H9 (cell line): Measurements from ENCODE around the gene LRRC8A. TPM values are rescaled to one million over a fixed set of nuclear protein-coding genes. Genes with fewer than 3 reads are reported as not detected.

Experiments used
- DNase-seq: peaks from one replicate; pipeline ENCODE4 v3.0.0-alpha.2; 2017
- H2AFZ ChIP-seq: one replicate; pipeline ENCODE4 v1.6.1; 2013; ENCODE audit warnings: mild to moderate bottlenecking, low read length, control low read depth, moderate library complexity
- H2AK5ac ChIP-seq: 2 replicates; pipeline ENCODE4 v1.6.1; 2013; ENCODE audit warnings: low read length, control low read depth, mixed read lengths; ENCODE audit not compliant: insufficient read length
- H2BK120ac ChIP-seq: one replicate; pipeline ENCODE4 v1.6.1; 2013; ENCODE audit warnings: low read depth, mild to moderate bottlenecking, low read length, control low read depth, inconsistent platforms; ENCODE audit not compliant: poor library complexity, severe bottlenecking
- H2BK12ac ChIP-seq: 2 replicates; pipeline ENCODE4 v1.6.1; 2013; ENCODE audit warnings: low read length, control low read depth, mixed read lengths, low read depth; ENCODE audit not compliant: insufficient read length
- H2BK15ac ChIP-seq: 2 replicates; pipeline ENCODE4 v1.6.1; 2013; ENCODE audit warnings: low read depth, low read length, control low read depth
- H2BK20ac ChIP-seq: one replicate; pipeline ENCODE4 v1.6.1; 2013; ENCODE audit warnings: low read depth, mild to moderate bottlenecking, low read length, control low read depth, inconsistent platforms; ENCODE audit not compliant: poor library complexity, severe bottlenecking
- H2BK5ac ChIP-seq: 2 replicates; pipeline ENCODE4 v1.6.1; 2013; ENCODE audit warnings: low read length, control low read depth, mixed read lengths; ENCODE audit not compliant: insufficient read length
- H3K14ac ChIP-seq: 2 replicates; pipeline ENCODE4 v1.6.1; 2013; ENCODE audit warnings: low read length, control low read depth; ENCODE audit not compliant: insufficient read depth
- H3K18ac ChIP-seq: 2 replicates; pipeline ENCODE4 v1.6.1; 2013; ENCODE audit warnings: low read depth, mild to moderate bottlenecking, mixed read lengths, low read length, control low read depth; ENCODE audit not compliant: insufficient read length
- H3K23ac ChIP-seq: 2 replicates; pipeline ENCODE4 v1.6.1; 2013; ENCODE audit warnings: low read length, control low read depth, mixed read lengths, low read depth; ENCODE audit not compliant: insufficient read length
- H3K23me2 ChIP-seq: 2 replicates; pipeline ENCODE4 v1.6.1; 2013; ENCODE audit warnings: low read depth, mild to moderate bottlenecking, mixed read lengths, low read length, control low read depth; ENCODE audit not compliant: insufficient read length, poor library complexity, severe bottlenecking
- H3K27ac ChIP-seq: 2 replicates; pipeline ENCODE4 v1.5.1; 2013; ENCODE audit warnings: low read length, control low read depth, mixed read lengths, low read depth; ENCODE audit not compliant: insufficient read length
- H3K27me3 ChIP-seq: 2 replicates; pipeline ENCODE4 v1.6.1; 2013; ENCODE audit warnings: low read length, control low read depth, inconsistent platforms; ENCODE audit not compliant: insufficient read depth
- H3K4ac ChIP-seq: 2 replicates; pipeline ENCODE4 v1.6.1; 2013; ENCODE audit warnings: low read depth, mild to moderate bottlenecking, control low read depth, inconsistent platforms, low read length, moderate library complexity
- H3K4me1 ChIP-seq: 2 replicates; pipeline ENCODE4 v1.6.1; 2013; ENCODE audit warnings: low read length, control low read depth, inconsistent platforms; ENCODE audit not compliant: insufficient read depth
- H3K4me2 ChIP-seq: 2 replicates; pipeline ENCODE4 v1.6.1; 2013; ENCODE audit warnings: low read length, control low read depth, mixed read lengths; ENCODE audit not compliant: insufficient read length, insufficient read depth
- H3K56ac ChIP-seq: 2 replicates; pipeline ENCODE4 v1.6.1; 2013; ENCODE audit warnings: low read depth, mild to moderate bottlenecking, mixed read lengths, low read length, control low read depth; ENCODE audit not compliant: insufficient read length
- H3K79me1 ChIP-seq: 2 replicates; pipeline ENCODE4 v1.6.1; 2013; ENCODE audit warnings: low read depth, mild to moderate bottlenecking, moderate library complexity, low read length, control low read depth, inconsistent platforms; ENCODE audit not compliant: insufficient read depth, poor library complexity, severe bottlenecking
- H3K79me2 ChIP-seq: 2 replicates; pipeline ENCODE4 v1.6.1; 2013; ENCODE audit warnings: low read length, control low read depth, inconsistent platforms; ENCODE audit not compliant: insufficient read depth
- H3K9ac ChIP-seq: 2 replicates; pipeline ENCODE4 v1.6.1; 2013; ENCODE audit warnings: low read length, control low read depth, mixed read lengths; ENCODE audit not compliant: insufficient read length; ENCODE audit errors: extremely low read depth
- H3K9me3 ChIP-seq: one replicate; pipeline ENCODE4 v1.6.1; 2013; ENCODE audit warnings: low read depth, low read length, inconsistent platforms; ENCODE audit not compliant: control insufficient read depth
- H3T11ph ChIP-seq: one replicate; pipeline ENCODE4 v1.6.1; 2013; ENCODE audit warnings: mild to moderate bottlenecking, low read length, control low read depth, inconsistent platforms
- H4K20me1 ChIP-seq: one replicate; pipeline ENCODE4 v1.6.1; 2013; ENCODE audit not compliant: control insufficient read depth, insufficient read length, insufficient read depth
- H4K5ac ChIP-seq: 2 replicates; pipeline ENCODE4 v1.6.1; 2013; ENCODE audit warnings: low read depth, mild to moderate bottlenecking, mixed read lengths, low read length, control low read depth; ENCODE audit not compliant: insufficient read length
- H4K8ac ChIP-seq: replicated peaks from 2 replicates; pipeline ENCODE4 v1.6.1; 2013; ENCODE audit warnings: low read length, control low read depth, mixed read lengths, low read depth; ENCODE audit not compliant: insufficient read length
- H4K91ac ChIP-seq: 2 replicates; pipeline ENCODE4 v1.6.1; 2013; ENCODE audit warnings: low read depth, mild to moderate bottlenecking, moderate library complexity, mixed read lengths, low read length, control low read depth; ENCODE audit not compliant: insufficient read length
- H3K27ac Mint-ChIP-seq, 3 experiments: 2 replicates in 2 of 3; 3 replicates in 1 of 3; pipeline ENCODE4 v1.8.0; 2020 to 2021; ENCODE audit warnings: mixed read lengths in 3 of 3, mild to moderate bottlenecking in 1 of 3, moderate library complexity in 1 of 3
- H3K27me3 Mint-ChIP-seq: 2 replicates; pipeline ENCODE4 v1.8.0; 2021; ENCODE audit warnings: low read depth, mild to moderate bottlenecking, moderate library complexity, mixed read lengths
- H3K36me3 Mint-ChIP-seq, 3 experiments: 2 replicates in 2 of 3; 3 replicates in 1 of 3; pipeline ENCODE4 v1.8.0; 2020 to 2021; ENCODE audit warnings: low read depth in 3 of 3, mixed read lengths in 3 of 3; ENCODE audit not compliant: insufficient read depth in 1 of 3
- H3K4me1 Mint-ChIP-seq, 2 experiments: 2 replicates each; pipeline ENCODE4 v1.8.0; 2020; ENCODE audit warnings: mixed read lengths in 2 of 2
- H3K4me3 Mint-ChIP-seq, 2 experiments: 2 replicates in 1 of 2; 3 replicates in 1 of 2; pipeline ENCODE4 v1.8.0; 2020 to 2021; ENCODE audit warnings: mild to moderate bottlenecking in 2 of 2, mixed read lengths in 2 of 2, moderate library complexity in 1 of 2
- H3K9me3 Mint-ChIP-seq, 2 experiments: 2 replicates in 1 of 2; 3 replicates in 1 of 2; pipeline ENCODE4 v1.8.0; 2020; ENCODE audit warnings: mild to moderate bottlenecking in 2 of 2, mixed read lengths in 2 of 2, moderate library complexity in 1 of 2
- WGBS: extraction: QIAGEN DNeasy Blood & Tissue Kit; methylation state at CpG from one replicate; pipeline ENCODE4 v1.1.7; 2013; ENCODE audit warnings: missing lambda C conversion rate, low lambda C conversion rate, mixed read lengths; ENCODE audit not compliant: insufficient read length; ENCODE audit errors: extremely low coverage; 5-methylcytosine and 5-hydroxymethylcytosine counted together
- total RNA-seq: library from RNA; stranded (reverse); gene quantifications from 2 replicates; pipeline ENCODE4 v1.2.1, GENCODE V29; 2021
- TF ChIP-seq, protein P1 (sequence below): fragments of 200-600 bp; sonication (generic); conservative IDR thresholded peaks from 3 replicates; pipeline ENCODE4 v1.8.0; 2021; ENCODE audit warnings: antibody characterized with exemption, mild to moderate bottlenecking

Gene LRRC8A
- total RNA-seq, 1 experiment from 2014 or later, result 76.0 TPM

DNA sequence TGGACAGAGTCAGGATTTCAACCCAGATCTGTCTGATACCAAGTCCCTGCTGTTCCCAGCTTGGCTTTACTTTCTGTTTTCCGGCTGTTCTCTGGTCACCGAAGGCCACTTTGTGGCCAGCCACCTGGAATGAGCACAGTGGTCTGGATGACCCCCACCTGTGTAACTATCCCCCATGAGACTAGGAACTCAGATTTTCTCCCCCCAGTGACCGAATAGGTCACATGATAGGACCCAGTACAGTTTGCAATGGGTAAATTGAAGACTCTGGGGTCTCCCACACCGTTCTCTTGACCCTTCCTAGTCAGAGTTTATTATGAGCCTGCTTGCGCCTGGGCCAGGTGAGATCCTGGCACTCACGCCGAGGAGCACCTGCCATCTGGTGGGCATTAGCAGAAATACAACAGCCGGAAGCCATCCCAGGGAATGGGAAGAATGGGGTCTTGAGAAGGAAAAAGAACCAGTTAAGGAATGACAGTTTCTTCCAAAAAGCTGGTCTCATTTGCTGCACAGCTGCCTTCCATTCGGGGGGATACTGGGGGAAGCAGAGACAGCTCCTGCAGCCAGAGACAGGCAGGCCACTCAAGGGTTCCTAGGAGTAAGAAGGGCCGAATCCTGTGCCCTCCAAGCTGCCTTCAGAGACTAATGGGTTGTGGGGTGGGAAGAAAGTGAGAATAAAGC, 45.9 kb downstream of the LRRC8A start:
- H4K20me1 ChIP-seq, result no peaks in the 10 kb centered on the region
- H2BK120ac ChIP-seq, result no peak overlapping the region
- no peak overlapping the region for H4K5ac ChIP-seq
- H3K79me1 ChIP-seq, result no peaks in the 10 kb centered on the region
- H2AK5ac ChIP-seq, result no peak overlapping the region
- H3K4me2 ChIP-seq, result no peak overlapping the region
- no peaks in the 10 kb centered on the region for H3K79me2 ChIP-seq
- H3K27me3 ChIP-seq, result no peaks in the 10 kb centered on the region
- no peak overlapping the region for H4K91ac ChIP-seq
- H3K23ac ChIP-seq, result no peak overlapping the region
- Mint-ChIP-seq H3K36me3 (peaks cover 0 to 3% (median 0%) of the 10 kb centered on the region in 3 experiments; a peak in 1 of 7 replicates), H3K9me3 (no peaks in the 10 kb centered on the region), H3K4me3 (peak overlapping the region in 1 of 2 experiments; percentile 41; a peak in 2 of 5 replicates), H3K27me3 (no peaks in the 10 kb centered on the region; the same call in 1 of the 2 replicates), H3K4me1 (peaks cover 5 to 6% of the 10 kb centered on the region in 2 experiments), H3K27ac (peak overlapping the region; percentile 65 to 93 (median 78); a peak in 6 of 7 replicates)
- H3K56ac ChIP-seq, result no peak overlapping the region
- DNase-seq, result peak; percentile 82
- H3K4me1 ChIP-seq, result no peaks in the 10 kb centered on the region
- no peaks in the 10 kb centered on the region for H3K9me3 ChIP-seq
- no peak overlapping the region for H2BK20ac ChIP-seq
- no peak overlapping the region for H2AFZ ChIP-seq
- TF ChIP-seq, protein P1, sequence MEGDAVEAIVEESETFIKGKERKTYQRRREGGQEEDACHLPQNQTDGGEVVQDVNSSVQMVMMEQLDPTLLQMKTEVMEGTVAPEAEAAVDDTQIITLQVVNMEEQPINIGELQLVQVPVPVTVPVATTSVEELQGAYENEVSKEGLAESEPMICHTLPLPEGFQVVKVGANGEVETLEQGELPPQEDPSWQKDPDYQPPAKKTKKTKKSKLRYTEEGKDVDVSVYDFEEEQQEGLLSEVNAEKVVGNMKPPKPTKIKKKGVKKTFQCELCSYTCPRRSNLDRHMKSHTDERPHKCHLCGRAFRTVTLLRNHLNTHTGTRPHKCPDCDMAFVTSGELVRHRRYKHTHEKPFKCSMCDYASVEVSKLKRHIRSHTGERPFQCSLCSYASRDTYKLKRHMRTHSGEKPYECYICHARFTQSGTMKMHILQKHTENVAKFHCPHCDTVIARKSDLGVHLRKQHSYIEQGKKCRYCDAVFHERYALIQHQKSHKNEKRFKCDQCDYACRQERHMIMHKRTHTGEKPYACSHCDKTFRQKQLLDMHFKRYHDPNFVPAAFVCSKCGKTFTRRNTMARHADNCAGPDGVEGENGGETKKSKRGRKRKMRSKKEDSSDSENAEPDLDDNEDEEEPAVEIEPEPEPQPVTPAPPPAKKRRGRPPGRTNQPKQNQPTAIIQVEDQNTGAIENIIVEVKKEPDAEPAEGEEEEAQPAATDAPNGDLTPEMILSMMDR, result peak; percentile 90
- H3K4ac ChIP-seq, result no peak overlapping the region
- no CpG with 5 or more reads among the region's 10 CpGs for WGBS
- H3K9ac ChIP-seq, result no peak overlapping the region
- no peak overlapping the region for H3K27ac ChIP-seq
- H2BK5ac ChIP-seq, result no peak overlapping the region
- no peak overlapping the region for H2BK12ac ChIP-seq
- H3K23me2 ChIP-seq, result no peaks in the 10 kb centered on the region
- no peak overlapping the region for H3K14ac ChIP-seq
- H4K8ac ChIP-seq, result no peak overlapping the region
- no peak overlapping the region for H3K18ac ChIP-seq
- no peak overlapping the region for H2BK15ac ChIP-seq
- H3T11ph ChIP-seq, result no peak overlapping the region
